ENCODE data around the gene ARFGAP1.

DNA sequence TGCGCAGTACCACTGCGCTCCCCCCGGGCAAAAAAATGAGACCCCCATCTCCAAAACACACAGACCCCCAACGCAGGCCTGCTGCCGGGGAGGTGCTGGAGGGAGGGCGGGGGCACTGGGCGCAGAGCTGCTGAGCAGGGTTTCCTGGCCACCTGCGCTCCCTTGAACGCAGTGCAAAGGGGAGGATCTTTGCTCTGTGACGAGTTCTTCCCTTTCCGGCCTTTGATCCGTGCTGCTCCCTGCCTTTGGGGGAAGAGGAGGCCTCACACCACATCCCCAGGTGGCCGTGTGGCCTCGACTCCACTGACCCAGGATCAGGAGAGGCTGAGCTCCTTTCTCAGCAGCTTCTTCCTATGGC lies 11.4 kb downstream of the ARFGAP1 start:
- TF ChIP-seq, protein P1, sequence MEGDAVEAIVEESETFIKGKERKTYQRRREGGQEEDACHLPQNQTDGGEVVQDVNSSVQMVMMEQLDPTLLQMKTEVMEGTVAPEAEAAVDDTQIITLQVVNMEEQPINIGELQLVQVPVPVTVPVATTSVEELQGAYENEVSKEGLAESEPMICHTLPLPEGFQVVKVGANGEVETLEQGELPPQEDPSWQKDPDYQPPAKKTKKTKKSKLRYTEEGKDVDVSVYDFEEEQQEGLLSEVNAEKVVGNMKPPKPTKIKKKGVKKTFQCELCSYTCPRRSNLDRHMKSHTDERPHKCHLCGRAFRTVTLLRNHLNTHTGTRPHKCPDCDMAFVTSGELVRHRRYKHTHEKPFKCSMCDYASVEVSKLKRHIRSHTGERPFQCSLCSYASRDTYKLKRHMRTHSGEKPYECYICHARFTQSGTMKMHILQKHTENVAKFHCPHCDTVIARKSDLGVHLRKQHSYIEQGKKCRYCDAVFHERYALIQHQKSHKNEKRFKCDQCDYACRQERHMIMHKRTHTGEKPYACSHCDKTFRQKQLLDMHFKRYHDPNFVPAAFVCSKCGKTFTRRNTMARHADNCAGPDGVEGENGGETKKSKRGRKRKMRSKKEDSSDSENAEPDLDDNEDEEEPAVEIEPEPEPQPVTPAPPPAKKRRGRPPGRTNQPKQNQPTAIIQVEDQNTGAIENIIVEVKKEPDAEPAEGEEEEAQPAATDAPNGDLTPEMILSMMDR (IDR thresholded peaks at IDR 0.05) = no peak
- TF ChIP-seq POLR2A (IDR thresholded peaks at IDR 0.05) = no peak
